Cardiac muscle cell (in vitro differentiated cells and primary cell): Measurements from ENCODE around the gene DMRTB1. TPM values are rescaled to one million over a fixed set of nuclear protein-coding genes. Genes with fewer than 3 reads are reported as not detected.
"Not testable (repeated sequence)": the region's sequence is repeated elsewhere in the genome, so short reads cannot be mapped to it uniquely, and the experiment has no call there.

Source experiments
- DNase-seq, 2 donors: peaks; one replicate each; pipeline versions ENCODE4 v3.0.0 to v3.0.0-alpha.2; 2010 to 2017; ENCODE audit warnings: low read depth in 1 of 2, low spot score in 1 of 2
- H3K27ac ChIP-seq: fragments of 200-600 bp; sonication (generic); 2 replicates; pipeline ENCODE4 v1.5.1; 2016
- H3K27me3 ChIP-seq: fragments of 200-600 bp; sonication (generic); 2 replicates; pipeline ENCODE4 v1.6.0; 2016; ENCODE audit warnings: control low read depth
- H3K36me3 ChIP-seq: fragments of 200-600 bp; sonication (generic); 2 replicates; pipeline ENCODE4 v1.5.1; 2016; ENCODE audit warnings: control low read depth
- H3K4me1 ChIP-seq: fragments of 200-600 bp; sonication (generic); 2 replicates; pipeline ENCODE4 v1.8.1; 2017; ENCODE audit warnings: low read depth, mild to moderate bottlenecking, mixed run types
- H3K4me3 ChIP-seq: fragments of 200-600 bp; sonication (generic); 2 replicates; pipeline ENCODE4 v1.5.1; 2016; ENCODE audit warnings: mild to moderate bottlenecking
- H3K9me3 ChIP-seq: fragments of 200-600 bp; sonication (generic); 2 replicates; pipeline ENCODE4 v1.5.1; 2017; ENCODE audit warnings: low read depth, mild to moderate bottlenecking, control low read depth
- polyA plus RNA-seq: library from polyadenylated mRNA; unstranded; fragments of >200 nt; fragmentation: Nextera tagmentation; extraction: Ambion mirVana; gene quantifications from 2 replicates; pipeline ENCODE4 v1.2.1, GENCODE V29; 2016
- total RNA-seq: library from RNA; depleted of rRNA; stranded (reverse); fragments of >200 nt; gene quantifications from 2 replicates; pipeline ENCODE4 v1.2.3, GENCODE V29; 2016
- TF ChIP-seq, protein P1 (sequence below): IDR thresholded peaks from 2 replicates; pipeline ENCODE4 v1.5.1; 2012; ENCODE audit warnings: low read depth, mild to moderate bottlenecking, low read length

Gene DMRTB1
- total and polyA plus RNA-seq, 2 experiments from 2014 or later: not detected

DNA sequence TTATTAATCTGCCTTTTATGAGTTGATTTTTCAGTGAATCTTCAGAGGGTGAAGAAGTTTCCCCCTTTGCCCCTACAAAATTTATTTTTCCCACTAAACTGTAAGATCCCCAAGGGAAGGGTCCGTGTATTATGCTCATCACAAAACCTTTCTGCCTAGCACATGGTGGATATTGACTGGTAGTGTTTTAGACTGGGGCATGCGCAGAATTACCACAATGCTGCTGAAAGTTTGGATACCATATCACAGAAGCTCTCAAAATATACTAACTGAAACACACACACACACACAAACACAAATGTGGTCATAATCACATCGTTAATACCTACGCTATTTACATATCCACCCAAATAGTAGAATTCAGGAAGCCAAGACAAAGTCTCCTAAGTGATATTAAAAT, 28.0 kb upstream of the DMRTB1 start:
- no peak for DNase-seq
- no peaks in the 10 kb centered on the region for H3K4me1 ChIP-seq
- no peak overlapping the region for H3K27ac ChIP-seq
- H3K27me3 ChIP-seq: no peaks in the 10 kb centered on the region
- H3K36me3 ChIP-seq: no peaks in the 10 kb centered on the region
- TF ChIP-seq, protein P1, sequence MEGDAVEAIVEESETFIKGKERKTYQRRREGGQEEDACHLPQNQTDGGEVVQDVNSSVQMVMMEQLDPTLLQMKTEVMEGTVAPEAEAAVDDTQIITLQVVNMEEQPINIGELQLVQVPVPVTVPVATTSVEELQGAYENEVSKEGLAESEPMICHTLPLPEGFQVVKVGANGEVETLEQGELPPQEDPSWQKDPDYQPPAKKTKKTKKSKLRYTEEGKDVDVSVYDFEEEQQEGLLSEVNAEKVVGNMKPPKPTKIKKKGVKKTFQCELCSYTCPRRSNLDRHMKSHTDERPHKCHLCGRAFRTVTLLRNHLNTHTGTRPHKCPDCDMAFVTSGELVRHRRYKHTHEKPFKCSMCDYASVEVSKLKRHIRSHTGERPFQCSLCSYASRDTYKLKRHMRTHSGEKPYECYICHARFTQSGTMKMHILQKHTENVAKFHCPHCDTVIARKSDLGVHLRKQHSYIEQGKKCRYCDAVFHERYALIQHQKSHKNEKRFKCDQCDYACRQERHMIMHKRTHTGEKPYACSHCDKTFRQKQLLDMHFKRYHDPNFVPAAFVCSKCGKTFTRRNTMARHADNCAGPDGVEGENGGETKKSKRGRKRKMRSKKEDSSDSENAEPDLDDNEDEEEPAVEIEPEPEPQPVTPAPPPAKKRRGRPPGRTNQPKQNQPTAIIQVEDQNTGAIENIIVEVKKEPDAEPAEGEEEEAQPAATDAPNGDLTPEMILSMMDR: no peak
- H3K4me3 ChIP-seq: no peak overlapping the region
- H3K9me3 ChIP-seq: no peaks in the 10 kb centered on the region

DNA sequence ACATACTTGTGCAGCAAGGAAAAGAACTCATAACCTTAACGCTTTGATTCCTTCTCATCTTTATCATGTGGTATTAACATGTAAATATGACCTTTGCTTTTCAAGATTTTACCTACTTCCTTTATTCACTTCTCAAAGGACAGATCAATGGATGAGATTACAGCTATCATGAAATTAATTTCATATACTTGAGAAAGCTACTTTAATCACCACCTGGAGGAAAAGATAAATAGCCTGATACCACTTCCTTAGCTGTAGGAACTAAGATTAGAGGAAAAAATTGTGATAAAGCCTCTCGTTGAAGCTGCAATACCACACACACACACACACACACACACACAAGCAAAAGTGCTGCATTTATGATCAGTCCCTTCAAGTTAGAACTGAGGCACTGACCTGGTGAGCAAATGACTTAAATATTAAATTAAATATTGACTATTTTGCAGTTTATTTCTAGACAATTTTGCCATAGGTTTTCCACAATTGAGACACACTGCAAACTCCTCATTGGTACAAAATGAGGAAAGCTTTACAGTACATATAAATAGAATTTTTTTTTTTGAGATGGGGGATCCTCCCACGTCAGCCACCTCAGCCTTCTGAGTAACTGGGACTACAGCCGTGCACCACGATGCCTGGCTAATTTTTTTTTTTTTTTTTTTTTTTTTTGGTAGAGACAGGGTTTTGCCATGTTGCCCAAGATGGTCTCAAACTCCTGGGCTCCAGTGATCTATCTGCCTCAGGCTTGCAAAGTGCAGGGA, 27.2 kb upstream of the DMRTB1 start:
- no peaks in the 10 kb centered on the region for H3K36me3 ChIP-seq

DNA sequence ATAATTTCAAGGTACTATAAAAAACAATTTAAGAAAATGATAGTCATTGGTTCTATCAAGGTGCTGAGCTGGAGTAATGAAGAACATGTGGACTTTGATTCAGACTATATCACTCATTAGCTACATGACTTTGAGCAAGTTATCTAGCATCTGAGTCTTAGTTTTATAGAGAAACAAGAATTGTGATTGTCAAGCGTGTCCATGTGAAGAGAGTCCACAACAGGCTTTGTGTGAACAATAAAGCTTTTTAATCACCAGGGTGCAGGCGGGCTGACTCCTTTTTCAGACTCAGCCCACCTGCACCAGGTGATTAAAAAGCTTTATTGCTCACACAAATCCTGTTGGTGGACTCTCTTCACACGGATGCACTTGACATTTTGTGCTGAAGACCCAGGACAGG, 26.6 kb upstream of the DMRTB1 start:
- no peak overlapping the region for H3K27ac ChIP-seq
- no peak overlapping the region for H3K4me3 ChIP-seq
- TF ChIP-seq, protein P1: no peak
- H3K9me3 ChIP-seq: no peaks in the 10 kb centered on the region
- no peaks in the 10 kb centered on the region for H3K4me1 ChIP-seq
- no peak for DNase-seq
- H3K36me3 ChIP-seq: no peaks in the 10 kb centered on the region
- no peaks in the 10 kb centered on the region for H3K27me3 ChIP-seq

More for the DNA sequence above, 27.2 kb upstream of the DMRTB1 start:
- no peaks in the 10 kb centered on the region for H3K9me3 ChIP-seq
- no peaks in the 10 kb centered on the region for H3K4me1 ChIP-seq
- H3K27me3 ChIP-seq: no peaks in the 10 kb centered on the region
- TF ChIP-seq, protein P1: no peak
- no peak overlapping the region for H3K27ac ChIP-seq
- H3K4me3 ChIP-seq: no peak overlapping the region
- DNase-seq: no peak

DNA sequence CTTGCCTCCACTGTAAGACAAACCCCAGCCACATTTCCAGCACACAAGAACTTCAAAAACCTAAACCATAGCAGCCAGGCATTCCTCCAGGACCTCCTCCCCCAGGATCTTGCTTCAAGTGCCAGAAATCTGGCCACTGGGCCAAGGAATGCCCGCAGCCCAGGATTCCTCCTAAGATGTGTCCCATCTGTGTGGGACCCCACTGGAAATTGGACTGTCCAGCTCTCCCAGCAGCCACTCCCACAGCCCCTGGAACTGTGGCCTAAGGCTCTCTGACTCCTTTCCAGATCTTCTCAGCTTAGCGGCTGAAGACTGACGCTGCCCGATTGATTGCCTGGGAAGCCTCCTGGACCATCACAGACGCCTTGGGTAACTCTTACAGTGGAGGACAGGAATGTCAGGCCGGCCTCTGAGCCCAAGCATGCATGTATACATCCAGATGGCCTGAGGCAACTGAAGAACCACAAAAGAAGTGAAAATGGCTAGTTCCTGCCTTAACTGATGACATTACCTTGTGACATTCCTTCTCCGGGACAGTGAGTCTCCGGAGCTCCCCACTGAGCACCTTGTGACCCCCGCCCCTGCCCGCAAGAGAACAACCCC, 24.7 kb upstream of the DMRTB1 start:
- H3K36me3 ChIP-seq, H3K4me3 ChIP-seq, DNase-seq, H3K27ac ChIP-seq, H3K4me1 ChIP-seq, H3K27me3 ChIP-seq, H3K9me3 ChIP-seq: not testable (repeated sequence)

DNA sequence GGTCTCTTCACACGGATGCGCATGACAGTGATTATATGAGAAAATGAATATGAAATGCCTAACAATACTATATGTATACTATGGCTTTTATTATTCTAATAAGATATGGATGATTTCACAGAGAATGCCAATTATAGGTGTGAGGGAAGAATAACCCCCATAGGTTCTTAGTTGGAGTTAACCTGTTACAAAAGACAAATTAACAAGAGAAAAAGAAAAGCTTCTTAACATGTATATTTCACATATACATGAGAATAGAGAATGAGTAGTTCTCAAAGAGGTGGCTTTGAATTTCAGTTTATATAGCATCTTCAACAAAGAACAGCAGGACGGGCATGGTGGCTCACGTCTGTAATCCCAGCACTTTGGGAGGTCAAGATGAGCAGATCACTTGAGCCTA, 24.0 kb upstream of the DMRTB1 start:
- Histone ChIP-seq H3K27ac (no peak overlapping the region), H3K36me3 (no peaks in the 10 kb centered on the region), H3K4me3 (no peak overlapping the region), H3K4me1 (no peaks in the 10 kb centered on the region), H3K9me3 (no peaks in the 10 kb centered on the region), H3K27me3 (no peaks in the 10 kb centered on the region)
- TF ChIP-seq, protein P1: no peak
- DNase-seq: no peak
